Head of caudate nucleus (tissue), 42 donors: Measurements from ENCODE around the gene SLC16A3.
"Not testable (repeated sequence)": the region's sequence is repeated elsewhere in the genome, so short reads cannot be mapped to it uniquely, and the experiment has no call there.

Experiments
- DNase-seq, 42 donors: peaks; one replicate each; pipeline versions ENCODE4 v3.0.0 to v3.0.0-alpha.2; 2020 to 2021; ENCODE audit warnings: mixed read lengths in 7 of 42
- intact Hi-C: fragments of 100-400 bp; cut with DNase I; formaldehyde crosslinking; loops from one replicate; pipeline ENCODE4 v1.15.0; 2022

SLC16A3 gene

GRCh38 chr17:82201498-82201910 lies 27.3 kb upstream of the SLC16A3 start:
- intact Hi-C loops, result no loop called here
- DNase-seq, result no peak

GRCh38 chr17:82202981-82203380 lies 25.9 kb upstream of the SLC16A3 start:
- intact Hi-C loops, result no loop called here
- no peak for DNase-seq

- intact Hi-C loops, result no loop called here
- DNase-seq, result no peak
These were observed 24.9 kb upstream of the SLC16A3 start for GRCh38 chr17:82203920-82204319.

GRCh38 chr17:82204831-82205719 lies 23.8 kb upstream of the SLC16A3 start:
- intact Hi-C loops, result no loop called here
- DNase-seq, result peak in 13 of 42 donors; percentile 22 to 71 (median 54)

GRCh38 chr17:82205720-82206508 lies 22.9 kb upstream of the SLC16A3 start:
- intact Hi-C loops, result no loop called here
- DNase-seq, result peak; percentile 60 to 91 (median 77)

GRCh38 chr17:82210655-82211054 lies 18.2 kb upstream of the SLC16A3 start:
- intact Hi-C loops, DNase-seq: not testable (repeated sequence)

- intact Hi-C loops, result no loop called here
- DNase-seq, result peak in 41 of 42 donors; percentile 44 to 91 (median 78)
These were observed 16.3 kb upstream of the SLC16A3 start, which contains the start of gene CCDC57 for GRCh38 chr17:82212331-82213250. CCDC57 (minus strand) TSS chr17:82212842; CDS start chr17:82201944, 10,898 bp downstream.

GRCh38 chr17:82213251-82214011 lies 15.4 kb upstream of the SLC16A3 start:
- intact Hi-C loops, result no loop called here
- DNase-seq, result peak in 41 of 42 donors; percentile 48 to 89 (median 71)

GRCh38 chr17:82214012-82214628 lies 14.7 kb upstream of the SLC16A3 start:
- no peak for DNase-seq
- intact Hi-C loops, result no loop called here

- intact Hi-C loops, result no loop called here
These were observed 13.5 kb upstream of the SLC16A3 start for GRCh38 chr17:82215095-82215971.

GRCh38 chr17:82215972-82216300 lies 12.9 kb upstream of the SLC16A3 start:
- intact Hi-C loops, result no loop called here
- DNase-seq, result no peak

More at GRCh38 chr17:82215095-82215971, 13.5 kb upstream of the SLC16A3 start:
- DNase-seq, result no peak

GRCh38 chr17:82216301-82217119 lies 12.3 kb upstream of the SLC16A3 start:
- DNase-seq, result peak in 22 of 42 donors; percentile 35 to 81 (median 60)
- intact Hi-C loops, result no loop called here

- peak in 1 of 42 donors; percentile 21 for DNase-seq
- intact Hi-C loops, result no loop called here
These were observed 11.7 kb upstream of the SLC16A3 start for GRCh38 chr17:82217120-82217529.

- peak in 14 of 42 donors; percentile 28 to 83 (median 58) for DNase-seq
- intact Hi-C loops, result no loop called here
These were observed 11.2 kb upstream of the SLC16A3 start for GRCh38 chr17:82217530-82218204.

- intact Hi-C loops, result no loop called here
- DNase-seq, result peak in 1 of 42 donors; percentile 16
These were observed 10.3 kb upstream of the SLC16A3 start for GRCh38 chr17:82218349-82219075.
